ENCODE results near the gene TMUB1.
A peak's percentile ranks its signal among the peaks of the same experiment; 100 is the strongest.

TMUB1 gene

GRCh38 chr7:151071032-151071866 is 12.0 kb downstream of the TMUB1 start:
- no peak for DNase-seq (ENCODE audit: low read depth in 1 of 2, low spot score in 1 of 2)

GRCh38 chr7:151070574-151070960 is 12.7 kb downstream of the TMUB1 start:
- DNase-seq (ENCODE audit: low read depth in 1 of 2, low spot score in 1 of 2) = no peak

- no peak for DNase-seq (ENCODE audit: low read depth in 1 of 2, low spot score in 1 of 2)
Observed at GRCh38 chr7:151069841-151070573, 13.3 kb downstream of the TMUB1 start.

- no peak for DNase-seq (ENCODE audit: low read depth in 1 of 2, low spot score in 1 of 2)
Observed at GRCh38 chr7:151068069-151068773, 15.1 kb downstream of the TMUB1 start.

- DNase-seq (ENCODE audit: low read depth in 1 of 2, low spot score in 1 of 2) = no peak
Observed at GRCh38 chr7:151066273-151066974, 16.9 kb downstream of the TMUB1 start.

- DNase-seq (ENCODE audit: low read depth in 1 of 2, low spot score in 1 of 2) = no peak
Observed at GRCh38 chr7:151065516-151065915, 17.8 kb downstream of the TMUB1 start.

GRCh38 chr7:151064993-151065392 is 18.3 kb downstream of the TMUB1 start:
- no peak for DNase-seq (ENCODE audit: low read depth in 1 of 2, low spot score in 1 of 2)

- DNase-seq (ENCODE audit: low read depth in 1 of 2, low spot score in 1 of 2) = no peak
Observed at GRCh38 chr7:151064454-151064853, 18.8 kb downstream of the TMUB1 start.

GRCh38 chr7:151063212-151063561 is 20.1 kb downstream of the TMUB1 start:
- no peak for DNase-seq (ENCODE audit: low read depth in 1 of 2, low spot score in 1 of 2)

- no peak for DNase-seq (ENCODE audit: low read depth in 1 of 2, low spot score in 1 of 2)
Observed at GRCh38 chr7:151062399-151063211, 20.7 kb downstream of the TMUB1 start.

GRCh38 chr7:151062111-151062398 is 21.2 kb downstream of the TMUB1 start:
- DNase-seq (ENCODE audit: low read depth in 1 of 2, low spot score in 1 of 2) = no peak

- DNase-seq (ENCODE audit: low read depth in 1 of 2, low spot score in 1 of 2) = no peak
Observed at GRCh38 chr7:151061213-151062110, 21.8 kb downstream of the TMUB1 start.

- no peak for DNase-seq (ENCODE audit: low read depth in 1 of 2, low spot score in 1 of 2)
Observed at GRCh38 chr7:151060416-151061212, 22.7 kb downstream of the TMUB1 start.

- no peak for DNase-seq (ENCODE audit: low read depth in 1 of 2, low spot score in 1 of 2)
Observed at GRCh38 chr7:151060113-151060415, 23.2 kb downstream of the TMUB1 start.

- DNase-seq (ENCODE audit: low read depth in 1 of 2, low spot score in 1 of 2) = peak; percentile 42 to 67
Observed at GRCh38 chr7:151059367-151060112, 23.8 kb downstream of the TMUB1 start, which contains the start of gene SLC4A2. Gene SLC4A2, plus strand, starts transcription at chr7:151059589. Its CDS starts 2,399 bp downstream, at chr7:151061988.

- no peak for DNase-seq (ENCODE audit: low read depth in 1 of 2, low spot score in 1 of 2)
Observed at GRCh38 chr7:151058781-151059366, 24.4 kb downstream of the TMUB1 start.

- DNase-seq (ENCODE audit: low read depth in 1 of 2, low spot score in 1 of 2) = peak; percentile 93 to 94
Observed at GRCh38 chr7:151057989-151058780, 25.1 kb downstream of the TMUB1 start.

Data from activated T-helper 1 cell treated with anti-CD3 and anti-CD28 coated beads, Interleukin-2, amount 50 U/mL, for 16 hours (primary cell).